HG03060 (cell line): ENCODE results near the gene PRKCQ.

ENCODE experiments used
- ATAC-seq: cut with Tn5 transposase; IDR thresholded peaks from one replicate; pipeline ENCODE4 v1.9.1; 2021; ENCODE audit warnings: low read depth, moderate number of reproducible peaks; ENCODE audit not compliant: unreplicated experiment

Gene PRKCQ

GRCh38 chr10:6579904-6580278 lies at the start of gene PRKCQ:
TSS of gene PRKCQ (minus strand) at chr10:6580276. CDS start at chr10:6515135, 65,141 bp downstream.
- ATAC-seq, result no peak

- no peak for ATAC-seq
Measured at GRCh38 chr10:6625428-6625827, 45.4 kb upstream of the PRKCQ start.

DNA sequence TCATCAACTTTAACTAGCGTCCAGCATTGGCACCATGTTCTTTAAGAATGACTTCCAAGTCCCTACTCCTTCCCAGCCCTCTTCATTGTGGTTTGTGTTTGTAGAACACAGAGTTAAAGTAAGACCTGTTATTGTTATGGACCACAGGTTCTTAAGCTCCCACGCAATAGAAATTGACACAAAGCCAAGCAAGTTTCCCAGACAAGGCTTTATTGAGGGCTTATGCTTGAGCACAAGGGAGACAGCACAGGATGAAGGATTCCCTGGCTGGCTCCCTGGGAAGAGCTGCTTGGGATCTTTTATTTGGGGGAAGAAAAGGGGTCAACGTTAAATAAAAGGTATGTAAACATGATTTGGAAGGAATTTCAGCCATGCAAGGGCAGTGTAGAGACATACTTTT lies 44.3 kb upstream of the PRKCQ start:
- no peak for ATAC-seq

DNA sequence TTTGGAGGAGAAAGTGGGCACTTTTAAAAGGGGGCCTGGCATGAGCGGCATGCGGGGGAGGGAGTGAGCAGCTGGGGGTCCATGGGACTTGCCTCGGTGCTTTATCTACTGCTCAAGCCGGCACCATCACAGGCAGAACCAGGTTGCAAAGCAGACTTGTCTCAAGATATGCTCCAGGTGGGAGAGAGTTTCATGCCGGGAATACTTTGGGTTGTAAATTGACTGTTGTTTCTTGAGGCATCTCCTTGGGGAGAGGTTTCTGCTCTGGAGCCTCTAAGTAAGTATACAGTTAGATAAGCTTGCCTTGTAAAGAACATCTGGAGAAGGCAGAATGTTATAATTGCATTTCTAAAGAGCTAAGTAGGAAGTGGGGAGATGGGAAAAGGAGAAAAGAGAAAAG lies 42.8 kb upstream of the PRKCQ start:
- ATAC-seq, result no peak

GRCh38 chr10:6621536-6621935 lies 41.5 kb upstream of the PRKCQ start:
- ATAC-seq, result no peak

GRCh38 chr10:6619660-6620059 lies 39.6 kb upstream of the PRKCQ start:
- no peak for ATAC-seq

DNA sequence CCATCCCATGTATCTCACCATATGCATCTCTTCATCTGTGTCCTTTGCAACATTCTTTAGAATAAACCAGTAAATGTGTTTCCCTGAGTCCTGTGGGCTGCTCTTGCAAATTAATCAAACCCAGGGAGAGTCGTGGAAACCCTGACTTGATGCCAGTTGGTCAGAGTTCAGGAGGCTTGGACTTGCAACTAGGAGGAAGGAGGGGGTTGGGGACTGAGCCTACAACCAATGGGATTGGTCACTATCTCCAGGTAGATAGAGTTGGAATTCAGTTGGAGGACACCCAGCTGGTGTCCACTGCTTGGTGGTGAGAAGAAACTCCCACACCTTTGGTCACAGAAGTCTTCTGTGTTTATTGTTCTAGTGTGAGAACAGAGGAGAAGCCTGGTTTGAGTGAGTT lies 38.3 kb upstream of the PRKCQ start:
- no peak for ATAC-seq

GRCh38 chr10:6617309-6618076 lies 37.4 kb upstream of the PRKCQ start:
- ATAC-seq, result no peak

DNA sequence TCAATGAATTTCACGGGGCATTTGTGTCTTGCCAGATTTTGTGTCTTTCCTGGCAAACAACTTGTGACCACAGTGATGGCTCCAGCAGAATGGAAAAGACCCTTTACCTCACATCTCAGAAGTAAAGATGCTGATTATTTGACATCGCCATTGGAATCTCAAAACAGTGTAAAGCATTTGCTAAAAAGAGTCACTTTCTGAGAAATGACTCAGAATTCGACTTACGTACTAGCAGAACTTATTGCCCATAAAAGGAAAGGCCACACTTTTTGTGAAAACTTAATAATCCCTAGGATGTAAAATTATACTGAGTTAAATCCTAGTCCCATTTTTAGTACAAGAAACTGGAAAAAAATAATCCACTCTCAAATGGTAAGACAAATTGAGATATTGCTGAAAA lies 35.9 kb upstream of the PRKCQ start:
- no peak for ATAC-seq

DNA sequence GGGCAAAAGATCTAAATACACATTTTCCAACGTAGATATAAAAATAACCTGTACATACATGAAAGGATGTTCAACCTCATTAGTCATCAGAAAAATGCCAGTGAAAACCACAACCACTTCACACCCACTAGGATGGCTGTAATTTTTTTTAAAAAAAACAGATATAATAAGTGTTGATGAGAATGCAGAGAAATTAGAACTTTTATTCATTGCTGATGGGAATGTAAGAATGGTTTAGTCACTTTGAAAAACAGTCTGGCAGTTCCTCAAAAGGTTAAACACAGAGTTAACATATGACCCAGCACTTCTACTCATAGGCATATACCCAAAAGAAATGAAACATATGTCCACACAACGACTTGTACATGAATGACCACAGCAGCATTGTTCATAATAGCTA lies 32.3 kb upstream of the PRKCQ start:
- ATAC-seq, result no peak

DNA sequence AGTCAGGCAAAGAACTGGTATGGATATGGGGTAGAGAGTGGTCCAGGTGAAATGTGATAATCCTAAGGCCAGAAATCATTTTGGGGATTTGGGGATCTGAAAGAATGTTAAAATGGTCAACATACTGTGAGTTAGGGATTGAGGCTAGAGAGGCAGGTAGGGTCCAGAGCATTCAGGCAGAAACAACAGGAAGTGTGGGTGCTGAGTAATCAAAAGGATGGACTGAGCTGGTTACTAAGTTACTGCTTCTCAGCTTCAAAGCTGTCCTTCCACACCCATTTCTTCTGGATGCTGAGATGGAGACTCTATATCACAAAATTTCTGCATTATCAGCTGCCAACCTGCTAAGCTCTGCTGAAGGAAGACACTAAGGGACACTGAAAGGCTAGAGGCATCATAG lies 30.6 kb upstream of the PRKCQ start:
- ATAC-seq, result no peak

GRCh38 chr10:6609625-6610024 lies 29.5 kb upstream of the PRKCQ start:
- ATAC-seq, result no peak

DNA sequence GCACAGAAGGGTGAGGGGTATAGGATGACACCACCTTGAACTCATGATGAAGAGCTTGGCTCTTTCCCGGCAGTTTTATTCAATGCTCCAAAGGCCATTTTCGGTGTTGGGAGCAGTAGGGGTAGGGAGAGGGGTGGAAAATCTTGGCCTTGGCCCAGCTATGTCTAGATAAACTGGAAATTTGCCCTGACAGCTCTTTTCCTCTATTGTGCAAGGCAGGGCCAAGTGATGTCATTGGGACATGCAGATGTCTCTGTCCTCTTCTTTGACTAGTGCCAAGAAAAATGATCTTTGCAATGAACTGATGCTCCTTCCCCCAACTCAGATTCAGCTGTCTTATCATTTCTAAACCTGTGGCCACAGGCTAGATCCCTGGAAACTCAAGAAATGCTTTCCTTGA lies 27.7 kb upstream of the PRKCQ start:
- no peak for ATAC-seq

DNA sequence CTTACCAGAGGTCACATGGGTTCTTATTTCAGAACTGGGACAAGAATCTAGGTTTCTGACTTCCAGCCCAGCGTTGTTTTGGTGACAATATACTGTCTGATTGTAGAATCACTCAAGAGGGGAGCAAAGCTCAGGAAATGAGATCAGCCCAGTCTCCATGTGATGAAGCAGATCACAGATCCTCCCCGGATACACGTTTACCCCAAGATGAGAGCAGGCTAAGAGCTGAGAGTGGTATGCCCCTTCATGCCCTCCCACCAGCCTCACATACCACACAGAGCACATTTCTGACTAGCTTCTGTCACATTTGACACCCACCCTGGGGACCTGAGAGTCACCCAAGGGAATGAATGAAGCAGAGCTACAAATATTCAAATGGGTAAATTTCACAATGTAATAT lies 27.1 kb upstream of the PRKCQ start:
- no peak for ATAC-seq

DNA sequence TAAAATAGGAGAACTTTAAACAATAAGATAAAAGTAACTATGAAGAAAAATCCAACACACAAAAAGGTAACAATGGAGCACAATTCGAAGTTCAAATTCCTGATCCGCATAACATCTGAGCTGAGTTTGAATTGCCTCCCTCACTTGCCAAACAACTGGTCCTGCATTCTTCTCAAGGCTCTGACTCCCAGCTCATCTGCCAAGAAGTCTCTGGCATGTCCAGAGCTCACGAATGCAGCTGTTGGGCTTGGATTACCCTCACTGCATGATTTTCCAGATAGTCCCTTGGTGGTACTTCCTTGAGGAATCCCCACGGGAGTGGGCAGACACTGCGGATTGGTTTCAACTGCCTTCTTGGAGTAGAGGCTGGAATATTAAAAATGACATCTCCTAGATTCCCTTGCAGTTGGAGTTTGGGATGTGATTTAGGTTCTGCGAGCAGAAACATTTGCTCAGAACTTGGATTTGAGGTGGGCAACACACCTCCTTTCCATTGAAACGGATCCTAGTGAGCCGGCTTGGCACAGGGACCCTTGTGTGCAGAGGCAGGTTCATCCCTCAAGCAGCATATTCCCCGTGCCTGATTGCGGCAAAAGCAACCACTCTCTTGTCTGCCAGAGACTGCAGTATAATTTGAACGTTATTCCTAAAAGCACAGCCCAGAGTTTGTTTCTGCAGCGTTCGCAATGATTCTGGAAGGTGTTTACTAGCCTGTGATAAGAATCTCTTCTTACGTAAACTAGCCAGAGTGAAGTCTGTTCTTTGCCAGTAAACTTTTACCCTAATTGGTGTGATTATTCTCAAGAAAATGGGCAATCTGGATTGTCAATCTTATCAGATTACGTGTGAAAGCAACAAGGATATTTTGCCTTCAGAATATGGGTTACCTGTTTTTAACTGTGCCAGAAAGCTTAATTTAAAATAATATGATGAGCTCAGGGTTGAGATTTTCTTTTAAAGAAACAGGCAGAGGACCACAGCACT lies 23.4 kb upstream of the PRKCQ start:
- ATAC-seq, result no peak

DNA sequence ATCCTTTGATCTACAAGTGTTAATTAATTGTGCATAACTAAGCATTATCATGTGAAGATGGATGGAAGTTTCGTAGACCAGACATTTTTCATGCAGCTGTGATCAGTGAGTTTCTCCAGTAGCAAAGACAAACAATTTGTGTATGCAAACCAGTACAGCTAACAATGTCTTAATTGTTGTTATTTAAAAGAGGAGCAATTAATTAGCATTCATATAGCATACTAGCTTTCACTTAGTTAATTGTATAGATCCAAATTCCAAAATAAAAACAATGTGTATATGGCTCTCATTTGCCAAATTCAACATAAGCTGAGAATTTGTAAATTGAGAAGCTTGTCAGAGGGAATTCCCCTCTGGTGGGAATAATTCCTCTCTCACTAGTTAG lies 22.6 kb upstream of the PRKCQ start:
- ATAC-seq, result no peak

- no peak for ATAC-seq
Measured at GRCh38 chr10:6602026-6602699, 22.1 kb upstream of the PRKCQ start.

GRCh38 chr10:6601246-6601805 lies 21.2 kb upstream of the PRKCQ start:
- ATAC-seq, result no peak

DNA sequence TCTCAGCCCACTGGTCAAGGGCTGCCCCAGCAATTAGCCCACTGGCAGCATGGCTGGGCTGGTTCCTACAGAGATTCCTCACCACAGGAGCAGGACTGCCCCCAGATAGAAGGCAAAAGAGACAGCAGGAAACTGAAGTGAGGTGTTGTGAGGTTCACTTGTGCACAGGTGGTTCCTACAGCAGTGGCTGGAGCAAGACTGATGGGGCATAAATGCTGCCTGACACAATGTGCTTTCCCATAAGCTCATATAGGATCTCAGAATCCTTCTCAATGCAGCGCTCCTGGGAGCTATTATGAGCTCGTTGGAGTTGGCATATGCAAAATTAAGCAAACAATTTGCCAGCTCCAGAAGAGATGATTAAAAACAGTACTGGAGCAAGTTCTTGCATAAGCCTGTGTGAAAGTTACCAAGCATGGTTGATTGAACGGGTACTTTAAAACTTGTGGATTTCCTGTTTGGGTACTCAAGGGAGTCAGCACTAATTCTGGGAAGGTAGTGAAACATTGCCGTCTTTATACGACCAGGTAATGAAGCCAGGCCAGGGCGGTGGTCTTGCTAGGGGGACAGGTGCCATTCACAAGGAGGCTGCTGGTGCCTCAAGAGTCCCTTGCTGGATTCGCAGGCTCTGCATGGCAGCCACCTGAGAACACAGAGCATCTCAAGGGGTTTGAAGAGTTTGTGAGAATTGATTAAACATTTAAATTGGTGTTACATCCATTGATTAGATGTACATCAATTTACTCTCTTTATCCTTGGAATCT lies 20.3 kb upstream of the PRKCQ start:
- ATAC-seq, result no peak

DNA sequence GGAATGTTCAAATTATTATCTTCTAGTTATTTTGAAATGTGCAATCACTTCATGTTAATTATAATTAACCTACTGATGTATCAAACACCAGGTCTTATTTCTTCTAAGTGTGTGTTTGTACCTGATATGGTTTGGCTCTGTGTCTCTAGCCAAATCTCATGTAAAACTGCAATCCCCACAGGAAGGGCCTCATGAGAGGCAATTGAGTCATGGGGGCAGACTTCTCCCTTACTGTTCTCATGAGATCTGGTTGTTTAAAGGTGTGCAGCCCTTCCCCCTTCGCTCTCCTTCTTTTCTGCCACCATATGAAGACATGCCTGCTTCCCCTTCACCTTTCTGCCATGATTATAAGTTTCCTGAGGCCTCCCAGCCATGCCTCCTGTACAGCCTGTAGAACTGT lies 18.6 kb upstream of the PRKCQ start:
- no peak for ATAC-seq
